IMR-90 (cell line): ENCODE data around the gene GATA1. TPM values are rescaled to one million over a fixed set of nuclear protein-coding genes. Genes with fewer than 3 reads are reported as not detected.

Experiments
- ATAC-seq: fragments of 200-7000 bp; cut with Tn5 transposase; 2 replicates; pipeline ENCODE4 v1.9.1; 2020; ENCODE audit warnings: low read depth, mild to moderate bottlenecking, moderate library complexity
- BruUV-seq: library from RNA; stranded (reverse); fragments of 400-500 nt; replicated peaks from 2 replicates; lab custom pipeline; 2021; lab: Mats Ljungman, UMichigan
- CTCF ChIA-PET: fragments of 300-600 bp; formaldehyde crosslinking; extraction: SDS; loops from one replicate; lab custom pipeline; 2021; ENCODE audit warnings: antibody characterized with exemption; lab: Yijun Ruan, JAX
- POLR2A ChIA-PET: fragments of 300-600 bp; sonication (Branson Sonifier 250); formaldehyde crosslinking; loops from one replicate; lab custom pipeline; 2022; ENCODE audit warnings: antibody characterized with exemption; ENCODE audit not compliant: unreplicated experiment; lab: Charles Lee
- DNase-seq: peaks from one replicate; pipeline ENCODE4 v3.0.0; 2013
- H2AFZ ChIP-seq: replicated peaks from 2 replicates; pipeline ENCODE3; 2013; ENCODE audit warnings: low read length, mild to moderate bottlenecking; ENCODE audit not compliant: poor library complexity
- H2AK5ac ChIP-seq: 2 replicates; pipeline ENCODE4 v1.6.1; 2013; ENCODE audit warnings: low read depth, low read length, inconsistent platforms
- H2AK9ac ChIP-seq: replicated peaks from 2 replicates; pipeline ENCODE3; 2013; ENCODE audit warnings: mild to moderate bottlenecking, low read depth, low read length, moderate library complexity; ENCODE audit not compliant: poor library complexity
- H2BK120ac ChIP-seq: 2 replicates; pipeline ENCODE4 v1.6.1; 2013; ENCODE audit warnings: low read depth, low read length, inconsistent platforms
- H2BK15ac ChIP-seq: 3 replicates; pipeline ENCODE4 v1.6.1; 2013; ENCODE audit warnings: low read depth, low read length, inconsistent platforms
- H2BK20ac ChIP-seq: 2 replicates; pipeline ENCODE4 v1.6.1; 2013; ENCODE audit warnings: low read depth, mild to moderate bottlenecking, inconsistent platforms, low read length, moderate library complexity
- H2BK5ac ChIP-seq: 2 replicates; pipeline ENCODE4 v1.6.1; 2013; ENCODE audit warnings: mild to moderate bottlenecking, low read depth, low read length, inconsistent platforms; ENCODE audit not compliant: poor library complexity, severe bottlenecking
- H3K14ac ChIP-seq: replicated peaks from 2 replicates; pipeline ENCODE4 v1.6.1; 2013; ENCODE audit warnings: low read depth, low read length, inconsistent platforms
- H3K18ac ChIP-seq: 2 replicates; pipeline ENCODE4 v1.6.1; 2013; ENCODE audit warnings: low read depth, low read length, control low read depth
- H3K23ac ChIP-seq: 2 replicates; pipeline ENCODE4 v1.6.1; 2013; ENCODE audit warnings: low read depth, low read length, inconsistent platforms
- H3K27ac ChIP-seq: 2 replicates; pipeline ENCODE4 v1.5.1; 2013; ENCODE audit warnings: mild to moderate bottlenecking, control low read depth, low read length; ENCODE audit not compliant: insufficient read depth
- H3K27me3 ChIP-seq: 2 replicates; pipeline ENCODE4 v1.6.1; 2013; ENCODE audit warnings: low read length; ENCODE audit not compliant: control insufficient read depth, insufficient read depth
- H3K36me3 ChIP-seq: 2 replicates; pipeline ENCODE4 v1.6.1; 2013; ENCODE audit warnings: low read length, mixed read lengths; ENCODE audit not compliant: control insufficient read depth, insufficient read depth
- H3K4ac ChIP-seq: 2 replicates; pipeline ENCODE4 v1.6.1; 2013; ENCODE audit warnings: low read depth, low read length, inconsistent platforms
- H3K4me1 ChIP-seq: 2 replicates; pipeline ENCODE4 v1.6.1; 2013; ENCODE audit warnings: low read length, mixed read lengths; ENCODE audit not compliant: control insufficient read depth, insufficient read depth
- H3K4me2 ChIP-seq: 2 replicates; pipeline ENCODE4 v1.6.1; 2013; ENCODE audit warnings: low read depth, mild to moderate bottlenecking, control low read depth, low read length, moderate library complexity
- H3K4me3 ChIP-seq: 2 replicates; pipeline ENCODE4 v1.5.1; 2013; ENCODE audit warnings: low read depth, mild to moderate bottlenecking, control low read depth, low read length, moderate library complexity; ENCODE audit not compliant: insufficient read depth
- H3K56ac ChIP-seq: 2 replicates; pipeline ENCODE4 v1.6.1; 2013; ENCODE audit warnings: low read length, inconsistent platforms; ENCODE audit not compliant: insufficient read depth; ENCODE audit errors: extremely low read depth
- H3K79me1 ChIP-seq, 2 experiments: 2 replicates each; pipeline ENCODE4 v1.6.1; 2013; ENCODE audit warnings: low read length in 2 of 2, inconsistent platforms in 1 of 2, low read depth in 1 of 2
- H3K9ac ChIP-seq: 2 replicates; pipeline ENCODE4 v1.6.1; 2013; ENCODE audit warnings: low read depth, low read length, control low read depth
- H3K9me1 ChIP-seq: 2 replicates; pipeline ENCODE4 v1.6.1; 2013; ENCODE audit warnings: low read length, inconsistent platforms; ENCODE audit not compliant: insufficient read depth
- H3K9me3 ChIP-seq: 2 replicates; pipeline ENCODE4 v1.6.1; 2013; ENCODE audit warnings: low read length; ENCODE audit not compliant: control insufficient read depth, insufficient read depth
- H4K20me1 ChIP-seq: 2 replicates; pipeline ENCODE4 v1.6.1; 2013; ENCODE audit warnings: low read length, inconsistent platforms; ENCODE audit not compliant: insufficient read depth
- H4K5ac ChIP-seq: 2 replicates; pipeline ENCODE4 v1.6.1; 2013; ENCODE audit warnings: mild to moderate bottlenecking, low read depth, low read length, control low read depth
- H4K8ac ChIP-seq, 2 experiments: 2 replicates each; pipeline ENCODE4 v1.6.1; 2013; ENCODE audit warnings: low read depth in 2 of 2, low read length in 2 of 2, control low read depth in 1 of 2, inconsistent platforms in 1 of 2
- H4K91ac ChIP-seq: 2 replicates; pipeline ENCODE4 v1.6.1; 2013; ENCODE audit warnings: low read depth, low read length, inconsistent platforms; ENCODE audit not compliant: insufficient read depth
- BHLHE40 ChIP-seq: fragments of 150-350 bp; IDR thresholded peaks from 2 replicates; pipeline ENCODE4 v1.6.1; 2016; ENCODE audit warnings: mild to moderate bottlenecking, low read depth, low read length
- CEBPB ChIP-seq: IDR thresholded peaks from 2 replicates; pipeline ENCODE4 v1.6.1; 2012; ENCODE audit warnings: low read depth, low read length, improper control_type of control experiment
- CHD1 ChIP-seq: IDR thresholded peaks from 2 replicates; pipeline ENCODE4 v1.6.1; 2012; ENCODE audit warnings: low read depth, low read length, improper control_type of control experiment
- FOS ChIP-seq: fragments of 150-350 bp; IDR thresholded peaks from 2 replicates; pipeline ENCODE4 v1.6.1; 2016; ENCODE audit warnings: low read depth, low read length
- MAFK ChIP-seq: IDR thresholded peaks from 2 replicates; pipeline ENCODE4 v1.6.1; 2012; ENCODE audit warnings: low read depth, low read length, improper control_type of control experiment
- MAZ ChIP-seq: IDR thresholded peaks from 2 replicates; pipeline ENCODE4 v1.6.1; 2012; ENCODE audit warnings: low read depth, mild to moderate bottlenecking, low read length, improper control_type of control experiment, moderate library complexity, borderline replicate concordance
- MXI1 ChIP-seq: IDR thresholded peaks from 2 replicates; pipeline ENCODE4 v1.6.1; 2012; ENCODE audit warnings: low read depth, mild to moderate bottlenecking, low read length, moderate library complexity, borderline replicate concordance
- NFE2L2 ChIP-seq: fragments of 150-350 bp; IDR thresholded peaks from 2 replicates; pipeline ENCODE4 v1.6.1; 2016; ENCODE audit warnings: low read depth, mild to moderate bottlenecking, low read length
- POLR2A ChIP-seq: IDR thresholded peaks from 2 replicates; pipeline ENCODE4 v1.6.1; 2012; ENCODE audit warnings: mild to moderate bottlenecking, low read depth, low read length
- RAD21 ChIP-seq: IDR thresholded peaks from 2 replicates; pipeline ENCODE4 v1.6.1; 2012; ENCODE audit warnings: low read length, improper control_type of control experiment
- RCOR1 ChIP-seq: IDR thresholded peaks from 2 replicates; pipeline ENCODE4 v1.6.1; 2012; ENCODE audit warnings: mild to moderate bottlenecking, low read length, improper control_type of control experiment; ENCODE audit not compliant: insufficient replicate concordance
- RFX5 ChIP-seq: IDR thresholded peaks from 2 replicates; pipeline ENCODE4 v1.8.0; 2012; ENCODE audit warnings: low read depth, mild to moderate bottlenecking, low read length, moderate library complexity
- SMC3 ChIP-seq: fragments of 150-350 bp; IDR thresholded peaks from 2 replicates; pipeline ENCODE4 v1.6.1; 2016; ENCODE audit warnings: low read depth, mild to moderate bottlenecking, antibody characterized with exemption, low read length, moderate library complexity
- WGBS, 2 experiments: methylation state at CpG; one replicate each; pipeline versions ENCODE4 v1.1.5 to v1.1.7; 2013; ENCODE audit warnings: missing lambda C conversion rate in 2 of 2; ENCODE audit not compliant: insufficient read length in 1 of 2; ENCODE audit errors: extremely low coverage in 2 of 2; 5-methylcytosine and 5-hydroxymethylcytosine counted together
- dilution Hi-C: fragments of 300-500 bp; cut with HindIII; formaldehyde crosslinking; loops from one replicate; pipeline ENCODE4 v1.14.3; 2018; ENCODE audit warnings: low sequenced_read_pairs; ENCODE audit not compliant: unreplicated experiment
- in situ Hi-C: fragments of 300-500 bp; cut with MboI; formaldehyde crosslinking; loops from 3 replicates; pipeline ENCODE4 v1.14.3; 2019; ENCODE audit warnings: low sequenced_read_pairs, inconsistent platforms, mixed read lengths
- intact Hi-C: fragments of 100-400 bp; cut with micrococcal nuclease; formaldehyde crosslinking; loops from 2 replicates; pipeline ENCODE4 v1.10.0; 2022
- polyA plus RNA-seq, 3 experiments: library from polyadenylated mRNA; depleted of rRNA; stranded (reverse); fragments of >200 nt; gene quantifications; 2 replicates each; pipeline ENCODE4 v1.2.3, GENCODE V29; 2012; ENCODE audit warnings: low replicate concordance in 1 of 3
- total RNA-seq: library from RNA; depleted of rRNA; stranded (reverse); fragments of >200 nt; gene quantifications from 2 replicates; pipeline ENCODE4 v1.2.3, GENCODE V29; 2012
- TF ChIP-seq, protein P1 (sequence below): fragments of 150-350 bp; IDR thresholded peaks from 2 replicates; pipeline ENCODE4 v1.6.1; 2017; ENCODE audit warnings: mild to moderate bottlenecking, antibody characterized with exemption, low read length, low read depth
- TF ChIP-seq, protein P2 (sequence below): fragments of 150-350 bp; IDR thresholded peaks from 2 replicates; pipeline ENCODE4 v1.6.1; 2016; ENCODE audit warnings: low read depth, mild to moderate bottlenecking, low read length, moderate library complexity, borderline replicate concordance
- TF ChIP-seq, protein P3 (sequence below): conservative IDR thresholded peaks from 2 replicates; pipeline ENCODE4 v1.5.1; 2012; ENCODE audit warnings: mild to moderate bottlenecking, low read depth, low read length, improper control_type of control experiment

Gene GATA1
- total and polyA plus RNA-seq, 2 of the 4 experiments (the other 2 are of a cell fraction): not detected

DNA sequence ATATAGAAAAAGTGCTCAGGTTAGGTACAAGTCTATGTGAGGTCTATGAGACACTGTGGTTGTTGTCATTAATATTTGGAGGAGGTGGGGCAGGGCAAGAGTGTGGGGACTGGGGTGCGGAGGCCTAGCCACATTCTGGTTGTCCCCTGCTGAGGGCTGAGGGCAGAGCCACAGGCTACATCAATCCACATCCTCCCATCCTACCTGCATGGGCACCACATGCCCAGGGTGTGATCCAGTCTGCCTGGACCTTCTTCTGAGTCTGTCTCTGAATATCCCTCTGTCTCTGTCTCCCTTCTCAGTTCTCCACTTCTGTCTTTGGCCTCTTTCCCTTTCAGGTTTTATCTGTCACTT, 1.2 kb upstream of the GATA1 start:
- Histone ChIP-seq H4K20me1 (no peaks in the 10 kb centered on the region; the same call in 1 of the 2 replicates), H3K56ac (no peak overlapping the region), H4K5ac (no peak overlapping the region), H3K4me3 (no peak overlapping the region), H2BK15ac (no peak overlapping the region), H3K4me1 (no peaks in the 10 kb centered on the region), H3K9me1 (no peaks in the 10 kb centered on the region), H3K4ac (no peak overlapping the region), H2AK9ac (peak overlapping the region; percentile 72), H3K79me1 (no peaks in the 10 kb centered on the region), H4K8ac (no peak overlapping the region), H3K9me3 (no peaks in the 10 kb centered on the region), H2BK20ac (no peak overlapping the region), H3K23ac (no peak overlapping the region), H3K14ac (no peak overlapping the region), H3K27ac (no peak overlapping the region), H3K36me3 (no peaks in the 10 kb centered on the region), H2BK120ac (no peak overlapping the region), H3K9ac (no peak overlapping the region), H2AFZ (no peak overlapping the region), H2BK5ac (no peak overlapping the region), H3K27me3 (peaks cover 22% of the 10 kb centered on the region), H3K18ac (no peak overlapping the region), H4K91ac (no peak overlapping the region), H2AK5ac (no peak overlapping the region), H3K4me2 (no peak overlapping the region)
- CTCF ChIA-PET: no interaction called here
- BruUV-seq: no TSS peak
- DNase-seq (no peak), ATAC-seq (no peak)
- POLR2A ChIA-PET: no interaction called here
- dilution Hi-C loops (no loop called here), intact Hi-C loops (no loop called here), in situ Hi-C loops (no loop called here)
- WGBS, 2 experiments: no CpG with 5 or more reads among the region's 1 CpG
- TF ChIP-seq MXI1: no peak
- no peak for TF ChIP-seq RAD21
- TF ChIP-seq, protein P1, sequence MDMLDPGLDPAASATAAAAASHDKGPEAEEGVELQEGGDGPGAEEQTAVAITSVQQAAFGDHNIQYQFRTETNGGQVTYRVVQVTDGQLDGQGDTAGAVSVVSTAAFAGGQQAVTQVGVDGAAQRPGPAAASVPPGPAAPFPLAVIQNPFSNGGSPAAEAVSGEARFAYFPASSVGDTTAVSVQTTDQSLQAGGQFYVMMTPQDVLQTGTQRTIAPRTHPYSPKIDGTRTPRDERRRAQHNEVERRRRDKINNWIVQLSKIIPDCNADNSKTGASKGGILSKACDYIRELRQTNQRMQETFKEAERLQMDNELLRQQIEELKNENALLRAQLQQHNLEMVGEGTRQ: no peak
- TF ChIP-seq RCOR1: no peak
- TF ChIP-seq, protein P2, sequence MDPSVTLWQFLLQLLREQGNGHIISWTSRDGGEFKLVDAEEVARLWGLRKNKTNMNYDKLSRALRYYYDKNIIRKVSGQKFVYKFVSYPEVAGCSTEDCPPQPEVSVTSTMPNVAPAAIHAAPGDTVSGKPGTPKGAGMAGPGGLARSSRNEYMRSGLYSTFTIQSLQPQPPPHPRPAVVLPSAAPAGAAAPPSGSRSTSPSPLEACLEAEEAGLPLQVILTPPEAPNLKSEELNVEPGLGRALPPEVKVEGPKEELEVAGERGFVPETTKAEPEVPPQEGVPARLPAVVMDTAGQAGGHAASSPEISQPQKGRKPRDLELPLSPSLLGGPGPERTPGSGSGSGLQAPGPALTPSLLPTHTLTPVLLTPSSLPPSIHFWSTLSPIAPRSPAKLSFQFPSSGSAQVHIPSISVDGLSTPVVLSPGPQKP: no peak
- no peak for TF ChIP-seq POLR2A
- no peak for TF ChIP-seq MAZ
- TF ChIP-seq MAFK: no peak
- no peak for TF ChIP-seq SMC3
- no peak for TF ChIP-seq CEBPB
- TF ChIP-seq CHD1: no peak
- no peak for TF ChIP-seq NFE2L2
- no peak for TF ChIP-seq FOS
- TF ChIP-seq, protein P3, sequence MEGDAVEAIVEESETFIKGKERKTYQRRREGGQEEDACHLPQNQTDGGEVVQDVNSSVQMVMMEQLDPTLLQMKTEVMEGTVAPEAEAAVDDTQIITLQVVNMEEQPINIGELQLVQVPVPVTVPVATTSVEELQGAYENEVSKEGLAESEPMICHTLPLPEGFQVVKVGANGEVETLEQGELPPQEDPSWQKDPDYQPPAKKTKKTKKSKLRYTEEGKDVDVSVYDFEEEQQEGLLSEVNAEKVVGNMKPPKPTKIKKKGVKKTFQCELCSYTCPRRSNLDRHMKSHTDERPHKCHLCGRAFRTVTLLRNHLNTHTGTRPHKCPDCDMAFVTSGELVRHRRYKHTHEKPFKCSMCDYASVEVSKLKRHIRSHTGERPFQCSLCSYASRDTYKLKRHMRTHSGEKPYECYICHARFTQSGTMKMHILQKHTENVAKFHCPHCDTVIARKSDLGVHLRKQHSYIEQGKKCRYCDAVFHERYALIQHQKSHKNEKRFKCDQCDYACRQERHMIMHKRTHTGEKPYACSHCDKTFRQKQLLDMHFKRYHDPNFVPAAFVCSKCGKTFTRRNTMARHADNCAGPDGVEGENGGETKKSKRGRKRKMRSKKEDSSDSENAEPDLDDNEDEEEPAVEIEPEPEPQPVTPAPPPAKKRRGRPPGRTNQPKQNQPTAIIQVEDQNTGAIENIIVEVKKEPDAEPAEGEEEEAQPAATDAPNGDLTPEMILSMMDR: no peak
- TF ChIP-seq RFX5: no peak
- TF ChIP-seq BHLHE40: no peak
